H1 (cell line): ENCODE results near the gene SYT13. TPM values are rescaled to one million over a fixed set of nuclear protein-coding genes. Genes with fewer than 3 reads are reported as not detected.

Experiments used
- NRF1 ChIP-seq: IDR thresholded peaks from 2 replicates; pipeline ENCODE4 v1.6.1; 2011; ENCODE audit warnings: mild to moderate bottlenecking, low read depth, low read length, improper control_type of control experiment
- POU5F1 ChIP-seq: IDR thresholded peaks from 2 replicates; pipeline ENCODE4 v1.6.1; 2011; ENCODE audit warnings: low read depth, mild to moderate bottlenecking, low read length, moderate library complexity
- RXRA ChIP-seq: IDR thresholded peaks from 2 replicates; pipeline ENCODE4 v1.6.1; 2011; ENCODE audit warnings: low read depth, mild to moderate bottlenecking, low read length, moderate library complexity; ENCODE audit not compliant: insufficient read depth
- SAP30 ChIP-seq: fragments of 300-600 bp; sonication (generic); IDR thresholded peaks from 2 replicates; pipeline ENCODE4 v1.7.1; 2012; ENCODE audit warnings: low read length, moderate library complexity, mild to moderate bottlenecking, inconsistent platforms; ENCODE audit not compliant: insufficient read depth, insufficient replicate concordance
- SP2 ChIP-seq: IDR thresholded peaks from 2 replicates; pipeline ENCODE4 v1.6.1; 2012; ENCODE audit warnings: mild to moderate bottlenecking, low read length, inconsistent platforms
- TAF7 ChIP-seq: optimal IDR thresholded peaks from 2 replicates; pipeline ENCODE3; 2011; ENCODE audit warnings: low read depth, mild to moderate bottlenecking, inconsistent platforms, low read length, moderate library complexity, borderline replicate concordance
- polyA plus RNA-seq, 7 experiments: library from polyadenylated mRNA; depleted of rRNA in 3 of 7; stranded (reverse) in 5 of 7; unstranded in 2 of 7; fragments of >200 nt in 5 of 7; fragments of 200-250 nt in 2 of 7; gene quantifications; 1 replicate in 5 of 7; 2 replicates in 1 of 7; 4 replicates in 1 of 7; pipeline versions ENCODE4 v1.2.1 to v1.2.3, GENCODE V29; 2011 to 2013; ENCODE audit warnings: missing spikeins in 2 of 7, mixed read lengths in 2 of 7
- total RNA-seq: library from RNA; stranded (reverse); fragmentation: NEBNext Ultra II Directional; extraction: Animal tissue kit (Norgen Biotek cat#: 25700); gene quantifications from 2 replicates; pipeline ENCODE4 v1.2.1, GENCODE V29; 2021

The SYT13 gene
- total and polyA plus RNA-seq, 2 of the 8 experiments (the other 6 are each of a cell fraction or from before 2014, with no cell fraction given): 4.8 to 13.2 TPM

DNA sequence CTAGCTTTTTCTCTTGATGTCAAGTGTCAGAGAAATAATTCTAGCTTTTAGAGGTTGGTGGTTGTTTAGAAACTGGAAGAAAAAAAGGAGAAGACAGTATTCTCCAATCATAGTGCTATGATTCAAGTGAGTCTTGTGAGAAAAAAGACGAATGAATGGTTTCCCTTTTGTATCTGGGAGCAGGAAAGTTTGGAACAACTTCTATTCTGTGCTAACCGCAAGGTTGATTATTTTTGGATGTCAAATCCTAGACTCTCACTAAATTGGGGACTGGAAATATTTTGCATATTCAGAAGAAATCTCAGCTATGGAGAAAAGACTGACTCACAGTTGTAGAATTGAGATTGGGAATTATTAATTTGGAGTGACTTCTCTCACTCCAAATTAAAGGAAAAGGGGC, 69.2 kb downstream of the SYT13 start (continued):
- TF ChIP-seq NRF1 (no peak), POU5F1 (no peak), RXRA (no peak), TAF7 (no peak), SAP30 (no peak), SP2 (no peak)
